Activated naive CD4-positive, alpha-beta T cell treated with anti-CD3 and anti-CD28 coated beads, Interleukin-2, amount 50 U/mL, for 16 hours (primary cell): ENCODE measurements around the gene SHPK.
A peak's percentile ranks its signal among the peaks of the same experiment; 100 is the strongest.

ENCODE experiments used
- DNase-seq: peaks from one replicate; pipeline ENCODE4 v3.0.0-alpha.2; 2020

Gene SHPK

GRCh38 chr17:3659541-3660111 lies 23.6 kb upstream of the SHPK start:
- DNase-seq: no peak

GRCh38 chr17:3658784-3659449 lies 22.9 kb upstream of the SHPK start:
- DNase-seq: no peak

GRCh38 chr17:3657874-3658783 lies 22.1 kb upstream of the SHPK start:
- DNase-seq: no peak

- no peak for DNase-seq
Observed at GRCh38 chr17:3657588-3657869, 21.5 kb upstream of the SHPK start.

GRCh38 chr17:3656755-3657587 lies 20.9 kb upstream of the SHPK start:
- DNase-seq: no peak

GRCh38 chr17:3656353-3656752 lies 20.3 kb upstream of the SHPK start:
- DNase-seq: no peak

- no peak for DNase-seq
Observed at GRCh38 chr17:3655766-3656165, 19.7 kb upstream of the SHPK start.

GRCh38 chr17:3647769-3648555 lies 11.9 kb upstream of the SHPK start:
- DNase-seq: peak; percentile 44

GRCh38 chr17:3647251-3647650 lies 11.2 kb upstream of the SHPK start:
- no peak for DNase-seq

- no peak for DNase-seq
Observed at GRCh38 chr17:3645310-3645709, 9.3 kb upstream of the SHPK start.

GRCh38 chr17:3643889-3644349 lies 7.9 kb upstream of the SHPK start:
- DNase-seq: no peak

GRCh38 chr17:3641717-3642486 lies 5.9 kb upstream of the SHPK start:
- DNase-seq: no peak

GRCh38 chr17:3641014-3641413 lies 5.0 kb upstream of the SHPK start:
- DNase-seq: no peak

- no peak for DNase-seq
Observed at GRCh38 chr17:3639981-3640596, 4.0 kb upstream of the SHPK start.

- DNase-seq: no peak
Observed at GRCh38 chr17:3636908-3637373, 891 bp upstream of the SHPK start.

GRCh38 chr17:3635474-3636153 lies 436 bp downstream of the SHPK start:
- no peak for DNase-seq

GRCh38 chr17:3632287-3632686 lies 3.8 kb downstream of the SHPK start:
- no peak for DNase-seq

- no peak for DNase-seq
Observed at GRCh38 chr17:3630781-3631180, 5.3 kb downstream of the SHPK start.

GRCh38 chr17:3627769-3628167 lies 8.3 kb downstream of the SHPK start:
- DNase-seq: no peak
